GM23248 (cell line): ENCODE results near the gene MAP3K5.

ENCODE experiments used
- EZH2 ChIP-seq: fragments of 200-600 bp; sonication (generic); IDR thresholded peaks from 2 replicates; pipeline ENCODE4 v1.6.1; 2018; ENCODE audit warnings: antibody characterized with exemption, mild to moderate bottlenecking; ENCODE audit not compliant: insufficient read depth, poor library complexity, severe bottlenecking
- EZH2phosphoT487 ChIP-seq: fragments of 200-600 bp; sonication (generic); IDR thresholded peaks from 2 replicates; pipeline ENCODE4 v1.6.1; 2018; ENCODE audit warnings: antibody characterized with exemption, moderate library complexity, mild to moderate bottlenecking, low read depth; ENCODE audit not compliant: insufficient read depth

GRCh38 chr6:136517582-136517981 is 274.7 kb downstream of the MAP3K5 start:
- no peak for TF ChIP-seq EZH2
- no peak for TF ChIP-seq EZH2phosphoT487
